ENCODE data around the gene UBAP1L. TPM values are rescaled to one million over a fixed set of nuclear protein-coding genes. Genes with fewer than 3 reads are reported as not detected.

The UBAP1L gene
- polyA plus RNA-seq, 3 donors from 2014 or later = 0.26 to 0.53 (median 0.43) TPM

DNA sequence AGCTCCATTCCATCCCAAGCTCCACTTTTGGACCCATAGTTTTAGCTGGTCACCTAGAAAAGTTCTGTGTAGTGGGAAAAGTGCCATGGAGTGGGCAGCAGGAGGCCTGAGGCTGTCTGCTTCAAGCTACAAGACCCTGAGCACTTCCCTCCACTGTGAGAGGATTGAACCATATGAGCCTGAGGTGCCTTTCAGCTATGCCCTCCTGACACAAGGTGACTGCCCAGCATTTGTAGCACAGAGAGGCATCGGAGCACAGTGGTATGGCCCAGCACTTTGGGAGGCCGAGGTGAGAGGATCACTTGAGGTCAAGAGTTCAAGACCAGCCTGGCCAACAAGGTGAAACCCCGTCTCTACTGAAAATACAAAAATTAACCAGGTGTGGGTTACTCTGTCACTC, 42.4 kb downstream of the UBAP1L start:
- Mint-ChIP-seq H3K27me3 (ENCODE audit: low read depth in 3 of 3) (peaks cover under 1 to 3% (median 2%) of the 10 kb centered on the region in 3 donors), H3K36me3 (peaks cover 0 to 3% (median 0%) of the 10 kb centered on the region in 3 donors), H3K4me1 (peaks cover 0 to 6% of the 10 kb centered on the region in 2 donors), H3K9me3 (no peaks in the 10 kb centered on the region), H3K27ac (no peak overlapping the region), H3K4me3 (no peak overlapping the region)
- no peak for DNase-seq

DNA sequence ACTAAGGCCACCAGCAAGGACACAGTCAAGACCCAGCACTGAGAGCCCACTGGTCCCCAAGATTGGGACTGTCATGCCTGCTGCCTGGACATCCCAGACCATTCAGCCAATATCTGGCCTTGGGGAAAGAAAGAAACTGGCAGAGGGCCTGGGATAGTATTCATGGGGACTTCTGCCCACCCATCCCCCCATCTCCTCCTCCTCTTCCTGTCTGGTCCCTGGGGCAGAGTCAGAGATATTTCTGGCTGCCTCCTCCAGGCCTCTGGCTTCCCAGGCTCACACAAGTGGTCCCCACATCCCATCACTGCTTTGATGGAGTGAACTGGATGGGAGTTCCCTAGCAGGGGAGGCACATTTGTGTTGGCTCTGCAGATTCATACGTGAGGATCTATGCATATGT, 43.0 kb downstream of the UBAP1L start:
- Mint-ChIP-seq H3K36me3 (peaks cover 0 to 3% (median 0%) of the 10 kb centered on the region in 3 donors), H3K4me1 (peaks cover 4 to 10% of the 10 kb centered on the region in 2 donors), H3K4me3 (no peak overlapping the region), H3K9me3 (no peaks in the 10 kb centered on the region), H3K27ac (no peak overlapping the region), H3K27me3 (ENCODE audit: low read depth in 3 of 3) (peaks cover 0 to 6% (median 3%) of the 10 kb centered on the region in 3 donors)
- no peak for DNase-seq

DNA sequence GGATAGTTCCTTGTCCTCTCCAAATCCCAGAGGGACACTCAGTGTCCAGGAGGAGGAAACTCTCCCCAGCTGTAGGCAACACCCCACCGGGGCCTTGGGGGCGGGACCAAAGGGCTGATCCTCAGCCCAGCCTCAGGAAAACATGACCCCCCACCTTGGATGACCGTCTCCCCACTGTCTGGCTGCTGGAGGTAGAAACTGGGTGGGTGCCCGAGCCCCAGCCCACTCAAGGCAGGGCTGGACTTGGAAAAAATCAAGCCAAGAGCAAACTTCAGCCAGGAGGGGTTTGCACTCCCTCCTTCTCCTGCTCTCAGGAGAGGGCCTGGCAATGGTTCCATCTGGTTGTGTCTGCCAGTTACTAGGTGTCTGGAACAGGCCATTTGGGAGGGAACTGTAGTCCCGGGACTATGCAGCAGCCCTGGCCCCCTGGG, 43.6 kb downstream of the UBAP1L start:
- peaks cover 0 to 6% (median 3%) of the 10 kb centered on the region in 3 donors for H3K27me3 Mint-ChIP-seq (ENCODE audit: low read depth in 3 of 3)
- no peak overlapping the region for H3K27ac Mint-ChIP-seq
- no peak for DNase-seq
- H3K4me3 Mint-ChIP-seq = no peak overlapping the region
- peaks cover 4 to 11% of the 10 kb centered on the region in 2 donors for H3K4me1 Mint-ChIP-seq
- no peaks in the 10 kb centered on the region for H3K9me3 Mint-ChIP-seq
- H3K36me3 Mint-ChIP-seq = peaks cover 0 to 1% (median 0%) of the 10 kb centered on the region in 3 donors

DNA sequence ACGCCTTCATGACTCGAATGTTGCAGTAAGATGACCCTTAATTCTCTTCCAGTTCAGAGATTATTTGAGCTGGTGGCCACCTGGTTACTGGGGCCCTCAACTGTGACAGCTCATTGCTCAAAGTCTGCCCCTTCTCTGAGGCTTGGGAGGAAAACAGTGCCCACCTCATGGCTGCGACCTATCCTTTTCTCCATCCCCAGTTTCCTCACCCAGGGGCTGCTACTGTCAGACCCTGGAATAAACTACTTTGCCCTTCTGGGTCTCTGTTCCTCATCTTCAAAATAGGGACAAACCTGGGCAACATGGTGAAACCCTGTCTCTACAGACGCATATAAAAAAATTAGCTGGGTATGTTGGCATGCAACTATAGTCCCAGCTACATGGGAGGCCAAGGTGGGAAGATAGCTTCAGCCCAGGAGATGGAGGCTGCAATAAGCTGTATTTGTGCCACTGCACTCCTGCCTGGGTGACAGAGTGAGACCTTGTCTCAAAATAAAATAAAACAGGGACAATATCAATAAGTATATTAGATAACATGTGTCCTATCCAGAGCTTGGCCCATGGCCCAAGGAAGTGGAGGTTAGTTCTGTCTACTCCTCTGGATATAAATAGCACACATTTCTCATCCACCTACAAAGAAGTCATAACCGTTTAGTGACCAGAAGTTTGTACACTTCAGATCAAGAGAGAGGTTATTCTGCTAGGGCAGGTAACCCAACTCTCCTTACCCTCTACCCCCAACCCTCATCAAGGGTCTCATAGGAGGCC, 45.0 kb downstream of the UBAP1L start:
- H3K27ac Mint-ChIP-seq = no peak overlapping the region
- H3K27me3 Mint-ChIP-seq (ENCODE audit: low read depth in 3 of 3) = peaks cover 6 to 7% (median 6%) of the 10 kb centered on the region in 3 donors
- H3K36me3 Mint-ChIP-seq = no peaks in the 10 kb centered on the region
- DNase-seq = no peak
- no peaks in the 10 kb centered on the region for H3K9me3 Mint-ChIP-seq
- H3K4me3 Mint-ChIP-seq = no peak overlapping the region
- peaks cover 4 to 11% of the 10 kb centered on the region in 2 donors for H3K4me1 Mint-ChIP-seq

DNA sequence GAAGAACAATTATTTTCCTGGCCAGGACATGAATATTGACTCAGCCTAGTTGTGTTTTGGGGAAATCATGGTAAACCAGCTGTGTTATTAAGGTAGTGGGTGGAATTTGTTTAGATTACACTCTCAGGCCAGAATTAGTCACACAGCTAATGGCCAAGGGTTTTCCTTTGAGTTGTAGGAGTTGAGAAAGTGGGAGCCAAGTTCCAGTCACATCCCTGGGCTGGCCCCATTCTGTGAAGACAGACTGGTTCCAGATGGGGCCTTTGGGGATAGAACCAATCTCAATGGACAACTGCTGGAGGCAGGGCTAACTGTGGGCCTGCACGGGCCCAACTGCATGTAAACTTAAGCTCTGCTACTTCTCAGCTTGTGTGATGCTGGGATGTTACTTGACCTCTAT, 45.8 kb downstream of the UBAP1L start:
- Mint-ChIP-seq H3K4me3 (no peak overlapping the region), H3K27ac (no peak overlapping the region), H3K27me3 (ENCODE audit: low read depth in 3 of 3) (peaks cover 6 to 7% (median 6%) of the 10 kb centered on the region in 3 donors), H3K36me3 (no peaks in the 10 kb centered on the region), H3K9me3 (no peaks in the 10 kb centered on the region), H3K4me1 (peaks cover 4 to 11% of the 10 kb centered on the region in 2 donors)
- DNase-seq = no peak

DNA sequence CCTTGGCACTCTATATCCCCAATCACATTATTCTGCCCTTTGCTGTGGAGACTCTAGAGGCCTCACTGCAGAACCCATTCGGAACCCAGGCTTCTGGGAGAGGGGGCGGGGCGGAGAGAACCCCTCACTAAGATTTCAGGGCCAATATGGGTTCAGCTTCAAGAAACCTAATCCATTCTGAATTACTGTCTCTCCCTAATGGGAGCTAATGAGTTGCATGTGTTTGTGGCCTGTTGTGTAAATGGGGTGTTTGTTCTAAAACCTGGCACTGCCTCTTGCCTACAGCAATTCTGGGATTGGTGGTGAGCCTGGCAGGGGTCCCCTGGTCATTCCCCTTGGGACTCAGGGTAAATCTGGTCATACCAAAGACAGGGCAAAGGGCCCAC, 46.6 kb downstream of the UBAP1L start:
- Mint-ChIP-seq H3K4me1 (peaks cover 4 to 11% of the 10 kb centered on the region in 2 donors), H3K9me3 (no peaks in the 10 kb centered on the region), H3K27ac (no peak overlapping the region), H3K27me3 (ENCODE audit: low read depth in 3 of 3) (peaks cover 6 to 7% (median 6%) of the 10 kb centered on the region in 3 donors), H3K4me3 (peak overlapping the region in 3 of 5 donors; percentile 5 to 64 (median 31)), H3K36me3 (no peaks in the 10 kb centered on the region)
- DNase-seq = no peak

DNA sequence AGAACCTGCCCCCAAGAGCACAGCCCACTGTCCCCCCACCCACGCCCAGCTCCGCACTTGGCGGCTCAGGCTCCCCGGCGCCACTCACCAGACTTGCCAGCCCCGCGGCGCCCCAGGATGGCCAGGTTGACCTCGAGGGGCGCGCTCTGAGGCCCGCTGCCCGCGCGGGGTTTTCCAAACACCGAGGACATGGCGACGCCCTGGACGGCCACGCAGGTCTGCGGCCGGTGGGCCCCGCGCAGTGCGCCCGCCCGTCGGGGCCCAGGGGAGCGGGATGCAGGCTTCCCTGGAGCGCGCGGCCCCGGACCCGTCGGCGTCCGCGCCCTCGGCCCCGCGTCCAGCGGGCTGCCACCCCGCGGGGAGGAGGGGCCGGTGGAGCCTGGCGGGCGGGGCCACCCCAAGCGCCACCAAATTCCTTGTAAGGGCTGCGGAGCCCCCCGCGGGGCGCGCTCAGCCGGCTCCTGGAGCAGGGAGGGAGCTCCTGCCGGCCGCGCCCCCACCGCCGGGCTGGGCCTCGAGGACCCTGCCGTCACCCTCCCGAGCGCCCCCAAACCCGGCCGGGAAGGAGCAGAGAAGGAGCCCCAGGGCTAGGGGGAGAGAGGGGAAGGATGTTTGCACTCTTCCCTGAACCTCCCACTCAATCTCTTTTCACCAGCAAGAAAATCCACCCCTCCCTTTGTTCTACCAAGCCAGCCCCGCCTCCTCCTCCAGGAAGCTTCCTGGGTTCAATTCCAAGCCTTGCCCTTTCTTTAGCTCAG, 47.2 kb downstream of the UBAP1L start, which contains the start of gene RASL12:
Gene RASL12 (minus strand): TSS at position 347 of the 758 bp plus-strand sequence. CDS start 156 bp downstream, at position 191.
- H3K4me3 Mint-ChIP-seq = peak within 1 kb of the TSS in 4 of 5 donors; percentile 29 to 64 (median 38)
- H3K36me3 Mint-ChIP-seq = no peaks in the 10 kb centered on the region
- H3K27me3 Mint-ChIP-seq (ENCODE audit: low read depth in 3 of 3) = peaks cover 6 to 9% (median 8%) of the 10 kb centered on the region in 3 donors
- no peak for DNase-seq
- H3K9me3 Mint-ChIP-seq = no peaks in the 10 kb centered on the region
- H3K4me1 Mint-ChIP-seq = peaks cover 4 to 11% of the 10 kb centered on the region in 2 donors
- no peak within 1 kb of the TSS for H3K27ac Mint-ChIP-seq

DNA sequence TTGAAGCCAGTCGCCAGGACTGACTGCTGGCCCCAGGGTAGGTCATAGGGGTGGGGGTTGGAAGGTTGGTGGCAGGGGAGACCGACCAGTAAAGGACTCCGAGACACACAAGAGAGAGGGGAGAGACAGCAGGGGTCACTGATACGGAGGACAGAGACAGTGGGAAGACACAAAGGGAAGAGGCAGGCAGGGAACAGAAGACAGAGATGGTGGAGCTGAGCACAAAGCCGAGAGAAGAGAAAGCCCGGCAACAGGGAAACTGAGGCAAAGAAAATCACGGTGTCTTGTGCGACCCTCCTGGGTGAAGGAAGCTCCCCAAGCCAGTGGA, 47.7 kb downstream of the UBAP1L start:
- Mint-ChIP-seq H3K9me3 (no peaks in the 10 kb centered on the region), H3K4me1 (peaks cover 4 to 11% of the 10 kb centered on the region in 2 donors), H3K36me3 (no peaks in the 10 kb centered on the region), H3K27me3 (ENCODE audit: low read depth in 3 of 3) (peaks cover 8 to 9% (median 8%) of the 10 kb centered on the region in 3 donors), H3K4me3 (peak overlapping the region in 3 of 5 donors; percentile 29 to 46 (median 35)), H3K27ac (no peak overlapping the region)
- no peak for DNase-seq

DNA sequence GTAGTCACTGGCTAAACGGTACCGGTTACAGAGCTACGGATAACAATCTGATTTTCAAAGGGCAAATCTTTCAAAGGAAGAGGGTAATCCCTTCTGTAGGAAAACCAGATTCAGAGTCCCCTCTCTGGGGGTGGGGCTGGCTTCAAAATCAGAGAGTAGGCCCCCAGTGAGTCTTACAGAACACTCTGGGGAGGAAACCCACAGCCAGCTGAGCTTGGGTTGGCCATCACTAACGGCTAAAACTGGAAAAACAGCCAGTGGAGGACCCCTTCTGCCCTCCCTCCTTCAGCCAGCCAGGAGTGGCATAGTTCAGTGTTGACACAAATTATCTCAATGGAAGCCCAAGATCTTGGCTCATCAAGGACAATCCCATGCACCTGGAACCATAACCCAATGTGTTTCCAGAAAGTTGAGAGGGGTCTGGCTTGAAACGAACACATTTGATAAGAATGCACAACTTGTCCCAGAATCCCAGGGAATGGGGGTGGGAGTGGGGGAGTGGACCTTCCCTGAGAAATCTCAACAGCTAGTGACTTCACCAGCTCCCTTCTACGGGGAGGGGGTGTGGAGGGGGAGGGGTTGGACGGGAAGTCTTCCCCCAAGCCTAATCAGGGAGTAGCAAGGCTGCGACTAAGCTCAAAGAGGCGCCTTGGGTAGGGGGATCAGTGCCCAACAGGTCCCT, 48.2 kb downstream of the UBAP1L start:
- Mint-ChIP-seq H3K9me3 (no peaks in the 10 kb centered on the region), H3K27me3 (ENCODE audit: low read depth in 3 of 3) (peaks cover 6 to 9% (median 8%) of the 10 kb centered on the region in 3 donors), H3K27ac (no peak overlapping the region), H3K4me3 (peak overlapping the region in 2 of 5 donors; percentile 35 to 46), H3K36me3 (no peaks in the 10 kb centered on the region), H3K4me1 (peaks cover 4 to 11% of the 10 kb centered on the region in 2 donors)
- DNase-seq = no peak

DNA sequence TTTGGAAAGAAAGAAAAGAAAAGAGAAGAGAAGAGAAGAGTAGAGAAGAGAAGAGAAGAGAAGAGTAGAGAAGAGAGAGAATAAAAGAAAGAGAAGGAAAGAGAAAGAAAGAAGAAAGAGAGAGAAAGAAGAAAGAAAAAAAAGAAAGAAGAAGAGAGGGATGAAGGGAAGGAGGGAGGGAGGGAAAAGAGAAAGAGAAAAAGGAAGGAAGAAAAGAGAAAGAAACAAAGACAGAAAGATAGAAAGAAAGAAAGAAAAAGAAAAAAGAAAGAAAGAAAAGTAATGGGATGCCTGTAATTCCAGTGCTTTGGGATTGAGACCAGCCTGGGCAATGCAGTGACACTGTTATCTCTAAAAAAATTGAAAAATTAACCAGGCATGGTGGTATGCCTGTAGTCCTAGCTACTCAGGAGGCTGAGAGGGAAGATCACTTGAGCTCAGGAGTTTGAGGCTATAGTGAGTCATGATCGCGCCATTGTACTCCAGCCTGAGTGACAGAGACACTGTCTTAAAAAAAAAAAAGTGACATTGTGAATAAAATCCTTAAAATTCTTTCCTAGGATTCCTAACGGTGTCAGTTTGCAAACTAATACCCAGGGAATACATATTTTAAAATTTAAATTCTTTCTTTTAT, 48.9 kb downstream of the UBAP1L start:
- Mint-ChIP-seq H3K4me3 (no peak overlapping the region), H3K9me3 (no peaks in the 10 kb centered on the region), H3K27ac (no peak overlapping the region), H3K27me3 (ENCODE audit: low read depth in 3 of 3) (peaks cover 8 to 9% (median 8%) of the 10 kb centered on the region in 3 donors), H3K36me3 (no peaks in the 10 kb centered on the region), H3K4me1 (peaks cover 4 to 11% of the 10 kb centered on the region in 2 donors)
- DNase-seq = no peak

DNA sequence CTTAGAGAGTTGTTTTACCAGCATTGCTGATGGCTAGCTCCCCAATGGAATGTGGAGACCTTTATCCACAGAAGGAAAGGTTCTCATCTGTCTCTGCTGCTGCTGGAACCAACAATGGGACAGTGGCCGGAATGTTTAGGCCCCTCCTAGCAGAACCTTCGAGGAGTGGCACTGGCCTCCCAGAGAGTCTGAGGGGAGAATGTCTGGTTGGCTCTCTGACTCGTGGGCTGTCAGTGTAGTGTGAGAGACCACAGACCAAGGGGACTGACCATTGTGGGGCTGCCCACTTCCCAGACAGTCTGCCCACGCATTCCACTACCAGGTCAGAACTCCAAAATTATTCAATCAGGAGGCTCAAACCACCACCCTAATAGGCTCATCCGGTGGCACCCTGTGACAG, 52.3 kb downstream of the UBAP1L start:
- Mint-ChIP-seq H3K4me3 (no peak overlapping the region), H3K36me3 (no peaks in the 10 kb centered on the region), H3K4me1 (peaks cover 4 to 5% of the 10 kb centered on the region in 2 donors), H3K27ac (no peak overlapping the region), H3K27me3 (ENCODE audit: low read depth in 3 of 3) (peaks cover 8 to 9% (median 8%) of the 10 kb centered on the region in 3 donors), H3K9me3 (no peaks in the 10 kb centered on the region)
- no peak for DNase-seq

DNA sequence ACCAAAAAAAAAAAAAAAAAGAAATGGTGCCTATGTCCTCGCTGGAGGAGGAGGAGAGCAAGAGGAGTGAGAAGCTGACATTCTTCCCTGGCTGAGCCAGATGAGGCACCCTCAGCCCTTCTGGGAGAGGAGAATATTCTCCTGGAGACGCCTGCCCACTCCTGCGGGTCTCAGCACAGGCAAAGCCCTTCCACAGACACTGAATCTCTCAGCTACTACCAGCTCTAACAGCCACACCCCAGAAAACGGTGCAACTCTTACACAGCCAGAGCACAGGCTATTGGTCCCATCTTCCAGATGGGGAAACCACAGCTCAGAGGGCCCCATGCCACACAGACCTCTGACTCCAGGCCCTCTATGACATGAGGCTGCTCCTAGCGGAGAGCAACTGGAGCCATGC, 52.9 kb downstream of the UBAP1L start:
- Mint-ChIP-seq H3K27ac (no peak overlapping the region), H3K9me3 (no peaks in the 10 kb centered on the region), H3K36me3 (no peaks in the 10 kb centered on the region)

DNA sequence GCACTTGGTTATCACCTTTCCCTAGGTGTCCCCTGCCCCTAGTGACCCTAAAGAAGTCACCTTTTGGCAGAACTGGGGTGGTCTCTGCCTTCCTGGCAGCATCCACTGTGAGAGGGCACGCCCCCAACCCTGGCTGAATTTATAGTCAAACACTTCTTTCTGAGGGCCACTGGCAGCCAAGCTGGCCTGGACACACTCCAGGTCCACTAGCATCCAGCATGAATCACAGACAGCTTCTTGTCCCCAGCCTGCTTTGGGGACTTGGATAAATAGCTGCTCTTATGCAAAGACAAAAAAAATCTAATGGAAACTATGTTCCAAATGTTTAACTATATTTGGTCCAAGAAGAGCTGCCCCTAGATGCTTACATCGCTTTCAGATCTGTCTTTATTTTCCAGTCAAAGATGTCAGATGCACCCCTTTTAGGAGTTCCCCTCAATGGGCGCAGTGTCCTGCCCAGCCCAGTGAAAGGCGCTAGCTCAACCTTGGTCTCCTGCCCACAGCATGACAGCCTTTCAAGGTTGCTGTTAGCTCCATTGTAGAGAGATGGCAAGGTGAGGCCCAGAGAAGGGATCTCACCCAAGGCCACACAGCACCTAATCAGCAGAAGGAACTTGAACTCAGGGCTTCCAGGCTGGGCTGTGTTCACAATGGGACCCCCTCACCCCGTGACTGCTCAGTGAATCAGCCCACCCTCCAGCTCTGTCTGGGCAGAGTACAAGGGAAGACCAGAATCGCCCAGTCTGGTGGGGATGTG, 54.2 kb downstream of the UBAP1L start:
- no peak for DNase-seq
- Mint-ChIP-seq H3K4me3 (no peak overlapping the region), H3K27ac (no peak overlapping the region), H3K4me1 (no peaks in the 10 kb centered on the region), H3K9me3 (no peaks in the 10 kb centered on the region), H3K36me3 (no peaks in the 10 kb centered on the region), H3K27me3 (ENCODE audit: low read depth in 3 of 3) (peaks cover 5 to 6% (median 5%) of the 10 kb centered on the region in 3 donors)

More for the DNA sequence above, 52.9 kb downstream of the UBAP1L start:
- peaks cover 6 to 8% (median 6%) of the 10 kb centered on the region in 3 donors for H3K27me3 Mint-ChIP-seq (ENCODE audit: low read depth in 3 of 3)
- H3K4me3 Mint-ChIP-seq = no peak overlapping the region
- H3K4me1 Mint-ChIP-seq = peaks cover 0 to 1% of the 10 kb centered on the region in 2 donors
- DNase-seq = no peak

Data from immature natural killer cell (primary cell).